NCI-H446 treated with DMSO at 0.1 percent for 48 hours (cell line): ENCODE measurements around the gene CACNA2D4.

Source experiments
- DNase-seq: peaks from one replicate; lab custom pipeline; 2025; lab: John Stamatoyannopoulos, UW

The CACNA2D4 gene

GRCh38 chr12:1886396-1887008 lies 31.9 kb downstream of the CACNA2D4 start:
- no peak for DNase-seq

GRCh38 chr12:1885599-1886245 lies 32.7 kb downstream of the CACNA2D4 start:
- no peak for DNase-seq

GRCh38 chr12:1885082-1885596 lies 33.3 kb downstream of the CACNA2D4 start:
- DNase-seq, result no peak

GRCh38 chr12:1884651-1885050 lies 33.8 kb downstream of the CACNA2D4 start:
- DNase-seq, result no peak

- DNase-seq, result no peak
Measured at GRCh38 chr12:1883513-1883912, 34.9 kb downstream of the CACNA2D4 start.

GRCh38 chr12:1882850-1883470 lies 35.5 kb downstream of the CACNA2D4 start:
- no peak for DNase-seq

- DNase-seq, result no peak
Measured at GRCh38 chr12:1882405-1882804, 36.0 kb downstream of the CACNA2D4 start.

GRCh38 chr12:1881936-1882335 lies 36.5 kb downstream of the CACNA2D4 start:
- no peak for DNase-seq

- no peak for DNase-seq
Measured at GRCh38 chr12:1881301-1881700, 37.2 kb downstream of the CACNA2D4 start.

- no peak for DNase-seq
Measured at GRCh38 chr12:1880876-1881275, 37.6 kb downstream of the CACNA2D4 start.

- no peak for DNase-seq
Measured at GRCh38 chr12:1880153-1880845, 38.2 kb downstream of the CACNA2D4 start.

GRCh38 chr12:1879633-1880032 lies 38.8 kb downstream of the CACNA2D4 start:
- DNase-seq, result no peak

- no peak for DNase-seq
Measured at GRCh38 chr12:1878695-1879094, 39.8 kb downstream of the CACNA2D4 start.

GRCh38 chr12:1878214-1878613 lies 40.2 kb downstream of the CACNA2D4 start:
- no peak for DNase-seq

GRCh38 chr12:1877169-1877878 lies 41.1 kb downstream of the CACNA2D4 start:
- DNase-seq, result no peak

GRCh38 chr12:1876086-1876485 lies 42.4 kb downstream of the CACNA2D4 start:
- DNase-seq, result peak; percentile 92

GRCh38 chr12:1875608-1876007 lies 42.8 kb downstream of the CACNA2D4 start:
- DNase-seq, result no peak

GRCh38 chr12:1873531-1874510 lies 44.6 kb downstream of the CACNA2D4 start:
- peak; percentile 25 for DNase-seq

- DNase-seq, result no peak
Measured at GRCh38 chr12:1872448-1872847, 46.0 kb downstream of the CACNA2D4 start.

- DNase-seq, result peak; percentile 74
Measured at GRCh38 chr12:1872001-1872400, 46.5 kb downstream of the CACNA2D4 start.
